ENCODE data around the gene CNTNAP2.

DNA sequence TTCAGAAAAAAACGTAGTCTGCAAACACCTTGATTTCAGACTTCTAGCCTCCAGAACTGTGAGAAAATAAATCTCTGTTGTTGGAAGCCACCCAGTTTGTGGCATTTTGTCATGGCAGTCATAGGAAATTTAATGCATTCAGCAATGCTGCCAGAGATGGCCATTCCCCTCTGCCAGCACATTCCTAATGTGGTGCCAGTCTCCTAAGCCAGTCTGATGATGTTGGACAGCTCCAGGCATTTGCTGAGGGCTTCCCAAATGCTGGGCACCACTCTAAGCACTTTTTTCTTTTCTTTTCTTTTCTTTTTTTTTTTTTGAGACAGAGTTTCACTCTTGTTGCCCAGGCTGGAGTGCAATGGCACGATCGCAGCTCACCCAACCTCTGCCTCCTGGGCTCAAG is 1807.2 kb downstream of the CNTNAP2 start:
- TF ChIP-seq, protein P1, sequence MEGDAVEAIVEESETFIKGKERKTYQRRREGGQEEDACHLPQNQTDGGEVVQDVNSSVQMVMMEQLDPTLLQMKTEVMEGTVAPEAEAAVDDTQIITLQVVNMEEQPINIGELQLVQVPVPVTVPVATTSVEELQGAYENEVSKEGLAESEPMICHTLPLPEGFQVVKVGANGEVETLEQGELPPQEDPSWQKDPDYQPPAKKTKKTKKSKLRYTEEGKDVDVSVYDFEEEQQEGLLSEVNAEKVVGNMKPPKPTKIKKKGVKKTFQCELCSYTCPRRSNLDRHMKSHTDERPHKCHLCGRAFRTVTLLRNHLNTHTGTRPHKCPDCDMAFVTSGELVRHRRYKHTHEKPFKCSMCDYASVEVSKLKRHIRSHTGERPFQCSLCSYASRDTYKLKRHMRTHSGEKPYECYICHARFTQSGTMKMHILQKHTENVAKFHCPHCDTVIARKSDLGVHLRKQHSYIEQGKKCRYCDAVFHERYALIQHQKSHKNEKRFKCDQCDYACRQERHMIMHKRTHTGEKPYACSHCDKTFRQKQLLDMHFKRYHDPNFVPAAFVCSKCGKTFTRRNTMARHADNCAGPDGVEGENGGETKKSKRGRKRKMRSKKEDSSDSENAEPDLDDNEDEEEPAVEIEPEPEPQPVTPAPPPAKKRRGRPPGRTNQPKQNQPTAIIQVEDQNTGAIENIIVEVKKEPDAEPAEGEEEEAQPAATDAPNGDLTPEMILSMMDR (IDR thresholded peaks at IDR 0.05; ENCODE audit: borderline replicate concordance, extremely low read depth, low read length, poor library complexity, severe bottlenecking), result no peak
- TF ChIP-seq EZH2 (IDR thresholded peaks at IDR 0.05; ENCODE audit: borderline replicate concordance, low read depth, low read length, severe bottlenecking), result no peak
